NCI-H345 treated with DMSO at 0.1 percent for 48 hours (cell line): ENCODE results near the gene CDH4.

Experiments used
- DNase-seq: peaks from one replicate; lab custom pipeline; 2025; ENCODE audit not compliant: unreplicated experiment; lab: John Stamatoyannopoulos, UW

Gene CDH4

DNA sequence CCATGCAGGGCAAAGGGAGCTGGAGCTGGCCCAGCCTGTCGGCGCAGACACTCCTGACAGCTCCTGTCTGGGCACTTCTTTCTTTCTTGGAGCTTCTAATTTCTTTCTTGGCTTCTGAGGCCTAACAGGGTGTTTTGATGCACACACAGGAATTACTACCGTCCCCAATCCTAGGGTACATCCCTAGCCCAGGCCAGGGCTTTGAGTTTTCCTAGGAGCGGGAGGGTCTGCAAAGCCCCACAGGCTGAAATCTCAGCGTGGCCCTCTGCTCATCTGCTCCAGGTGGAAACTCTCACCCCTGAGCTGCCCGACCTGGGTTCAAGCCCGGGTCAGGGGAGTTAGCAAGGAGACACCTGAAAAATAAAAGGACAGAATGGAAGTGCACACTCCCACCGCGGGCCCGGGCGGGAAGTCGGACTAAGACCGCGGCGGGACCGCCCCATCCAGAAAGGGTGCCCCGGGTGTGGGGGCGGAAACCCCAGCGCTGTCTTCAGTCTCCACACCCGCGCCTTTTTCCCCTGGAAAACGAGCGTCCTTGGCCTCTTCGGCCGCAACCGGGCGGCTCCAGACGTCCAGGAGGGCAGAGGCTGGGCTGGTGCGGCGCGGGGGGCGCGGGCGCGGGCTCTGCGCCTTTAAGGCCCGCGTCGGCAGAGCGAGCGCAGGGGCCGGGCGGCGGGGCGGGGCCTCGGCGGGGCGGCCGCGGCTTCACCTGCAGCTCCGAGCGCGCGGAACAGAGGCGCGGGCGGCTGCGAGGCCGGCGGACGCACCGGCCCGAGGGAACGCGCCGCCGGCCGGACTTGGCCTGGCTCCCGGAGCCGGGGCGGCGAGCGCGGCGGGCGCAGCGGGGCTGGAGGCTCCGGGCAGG, at the start of gene CDH4:
Gene CDH4 (plus strand): TSS at position 733 of the 865 bp plus-strand sequence.
- DNase-seq: no peak

DNA sequence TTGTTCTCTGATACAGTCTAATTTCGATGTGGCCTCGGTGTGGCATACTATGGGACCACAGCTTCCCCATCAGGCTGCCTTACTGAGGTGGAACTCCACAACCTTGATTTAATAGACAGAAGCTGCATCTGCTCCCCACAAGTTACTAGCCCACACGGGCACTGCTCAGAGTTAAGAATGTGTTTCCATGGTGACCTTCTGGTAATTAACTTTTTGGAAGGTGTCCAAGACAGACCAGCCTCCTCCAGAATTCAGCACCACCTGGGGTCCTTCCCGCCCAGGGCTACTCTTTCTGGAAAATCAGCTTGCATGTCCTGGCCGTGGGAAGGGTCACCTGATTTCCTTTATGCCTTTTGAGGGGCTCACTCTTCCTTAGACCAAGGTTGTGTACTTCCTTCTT, 48.7 kb upstream of the CDH4 start:
- no peak for DNase-seq

DNA sequence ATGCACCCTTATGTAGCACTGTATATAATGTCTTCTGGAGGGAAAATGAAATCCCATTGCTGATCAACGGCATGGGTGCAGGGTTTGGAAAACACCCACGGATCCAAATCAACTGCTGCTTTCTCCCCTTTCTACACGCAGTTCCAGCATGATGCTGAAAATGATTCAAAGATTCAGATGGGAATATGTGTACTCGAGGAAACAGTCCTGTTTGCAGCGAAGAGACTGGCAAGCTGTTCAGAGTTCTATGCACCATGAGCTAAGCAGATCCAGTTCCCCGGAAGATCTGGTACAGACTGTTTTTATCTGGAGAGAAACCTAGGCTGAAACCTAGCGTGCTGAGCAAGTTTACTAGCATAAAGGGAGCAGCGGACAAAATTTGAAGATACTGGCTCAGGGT, 47.9 kb upstream of the CDH4 start:
- DNase-seq: no peak

DNA sequence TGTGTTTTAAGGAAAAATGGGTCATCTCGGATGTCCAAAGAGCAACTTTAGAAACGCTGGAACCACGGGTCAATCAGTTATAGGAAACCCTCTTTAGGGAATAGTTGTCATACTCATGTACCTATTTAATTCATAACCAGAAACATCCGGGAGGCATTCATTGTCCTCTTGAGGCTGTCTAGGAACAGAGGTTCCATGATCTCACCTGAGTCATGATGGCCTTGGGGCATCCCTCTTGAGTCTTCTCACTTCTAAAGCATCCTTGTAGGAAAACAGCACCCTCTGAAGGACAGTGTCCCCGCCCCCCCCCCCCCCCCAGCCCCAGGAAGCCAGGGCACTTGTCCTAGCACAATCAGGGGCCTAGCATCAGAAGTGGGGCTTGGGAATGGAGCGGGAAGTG, 46.3 kb upstream of the CDH4 start:
- no peak for DNase-seq

DNA sequence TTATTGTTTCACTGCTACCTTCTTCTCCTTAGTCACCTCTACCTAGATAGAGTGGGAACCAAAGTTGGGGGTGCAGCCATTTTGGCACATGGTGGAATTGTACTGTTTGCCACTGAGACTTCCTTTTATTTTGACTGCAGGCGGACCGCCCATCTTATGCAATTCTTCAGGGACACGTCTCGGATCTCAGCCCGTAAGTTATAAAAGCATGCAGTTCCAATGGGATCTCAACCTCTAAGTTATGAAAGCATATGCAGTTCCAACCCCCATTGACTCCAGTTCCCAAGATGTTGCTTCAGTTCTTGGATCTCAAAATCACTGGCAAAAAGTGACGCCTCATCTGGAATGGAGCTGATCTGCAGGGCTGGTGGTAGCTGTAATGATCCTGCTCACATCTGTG, 41.2 kb upstream of the CDH4 start:
- DNase-seq: no peak

DNA sequence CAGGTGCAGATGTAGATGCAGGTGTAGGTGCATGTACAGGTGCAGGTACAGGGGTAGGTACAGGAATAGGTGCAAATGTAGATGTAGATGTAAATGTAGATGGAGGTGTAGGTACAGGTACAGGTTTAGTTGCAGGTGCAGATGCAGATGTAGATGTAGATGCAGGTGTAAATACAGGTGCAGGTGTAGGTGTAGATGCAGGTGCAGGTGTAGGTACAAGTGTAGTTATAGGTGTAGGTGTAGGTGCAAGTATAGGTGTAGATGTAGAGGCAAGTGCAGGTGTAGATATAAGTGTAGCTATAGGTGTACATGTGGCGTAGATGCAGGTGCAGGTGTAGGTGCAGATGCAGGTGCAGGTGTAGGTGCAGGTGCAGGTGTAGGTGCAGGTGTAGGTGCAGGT, 34.2 kb upstream of the CDH4 start:
- DNase-seq: no peak

DNA sequence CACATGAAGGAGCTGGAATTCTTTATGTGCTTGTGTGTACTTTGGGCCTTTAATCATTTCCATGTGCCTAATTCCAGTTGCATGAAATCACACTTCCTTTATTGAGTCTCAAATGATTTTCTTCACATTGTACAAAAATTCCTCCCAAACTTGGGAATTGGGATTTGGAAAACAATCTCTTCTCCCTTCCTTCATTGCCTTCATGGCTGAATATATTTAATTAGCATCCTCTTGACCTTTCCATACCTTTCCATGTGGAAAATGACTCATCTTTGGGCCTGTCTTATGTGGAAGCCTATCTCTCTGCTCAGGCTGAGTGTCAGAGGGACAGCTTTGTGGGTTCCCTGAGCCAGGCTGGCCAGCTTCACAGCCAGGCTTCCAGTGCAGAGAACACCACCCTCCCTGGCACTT, 33.0 kb upstream of the CDH4 start:
- DNase-seq: no peak

DNA sequence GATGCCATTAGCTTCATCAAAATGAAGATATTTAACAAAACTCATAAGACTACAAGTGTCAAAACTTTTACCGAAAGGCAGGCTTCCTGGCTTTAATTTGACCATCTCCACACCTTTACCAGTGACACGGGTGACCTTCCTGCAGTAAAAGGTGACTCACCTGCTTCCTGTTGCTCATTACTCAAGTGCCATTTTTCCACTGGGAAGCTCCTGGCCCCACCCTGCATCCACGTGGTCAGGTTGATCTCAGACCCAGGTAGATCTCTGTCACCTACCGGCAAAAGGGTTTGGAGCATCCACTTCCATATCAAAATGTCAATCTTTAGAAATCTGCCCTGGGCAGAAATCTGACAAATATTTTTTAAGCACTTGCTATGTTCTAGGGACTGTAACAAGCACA, 31.9 kb upstream of the CDH4 start:
- DNase-seq: no peak

DNA sequence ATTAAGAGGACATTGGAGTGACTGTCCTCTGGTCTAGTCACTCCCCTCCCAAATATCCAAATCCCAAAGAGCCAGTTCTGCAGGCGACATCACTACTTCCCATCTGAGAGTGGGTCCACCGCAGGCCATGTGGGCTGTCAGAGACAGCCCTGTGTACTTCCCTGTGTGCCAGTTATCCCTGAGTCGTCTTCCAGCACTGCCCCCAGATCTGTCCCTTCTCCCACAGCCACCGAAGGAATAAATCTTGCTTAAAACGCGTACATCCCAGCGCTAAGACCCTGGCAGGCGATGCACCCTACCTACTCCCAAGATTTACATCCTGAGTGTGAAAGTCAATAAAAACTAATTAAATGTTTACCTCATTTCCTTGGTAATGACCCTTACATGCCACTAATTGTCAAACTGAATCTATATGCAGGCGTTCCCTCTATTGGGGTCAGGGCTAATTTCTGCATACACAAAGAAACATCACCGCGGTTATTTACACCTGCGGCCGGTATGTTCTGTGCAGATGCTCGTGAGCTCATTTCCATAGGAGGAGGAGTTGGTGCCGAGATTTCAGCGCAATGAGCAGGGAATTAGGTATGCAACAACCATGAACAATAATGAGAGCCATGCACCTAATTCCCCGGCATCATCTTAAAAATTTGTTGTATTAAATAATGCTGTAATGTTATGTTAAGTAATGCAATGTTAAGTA, 31.3 kb upstream of the CDH4 start:
- DNase-seq: no peak

DNA sequence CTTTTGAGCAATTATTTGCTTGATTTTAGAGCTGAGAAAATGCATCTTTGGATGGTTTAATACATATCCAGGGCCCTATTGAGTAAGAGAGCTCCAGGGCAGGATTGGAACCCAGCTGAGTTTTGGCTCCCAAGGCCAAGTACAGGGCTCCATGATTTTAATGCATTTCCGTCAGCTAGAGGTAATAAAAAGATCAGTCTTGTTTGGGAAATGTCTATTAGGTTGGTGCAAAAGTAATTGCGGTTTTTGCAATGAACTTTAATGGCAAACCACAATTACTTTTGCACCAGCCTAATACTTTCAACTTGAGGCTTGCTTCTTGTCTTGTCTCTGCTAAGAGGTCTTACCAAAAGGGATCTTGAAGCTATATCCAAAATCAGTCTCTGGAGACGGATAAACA, 29.4 kb upstream of the CDH4 start:
- DNase-seq: no peak

DNA sequence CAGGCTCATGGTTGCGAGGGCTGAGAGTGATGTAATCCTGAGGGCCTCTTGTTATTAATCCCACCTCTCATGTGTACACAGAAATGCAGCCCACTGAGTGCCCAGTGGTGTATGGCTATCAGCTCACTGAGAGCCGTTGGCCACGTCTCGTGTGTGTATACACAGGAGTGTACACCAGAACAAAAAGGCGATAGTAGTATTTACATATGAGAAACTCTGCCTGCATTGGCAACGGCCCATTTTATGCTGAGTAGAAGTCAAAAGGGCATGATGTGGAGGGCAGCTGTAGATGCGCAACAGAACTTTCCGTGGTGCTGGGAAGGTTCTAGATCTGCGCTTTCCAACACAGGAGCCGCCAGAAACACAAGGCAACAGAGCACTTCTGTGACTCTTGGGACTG, 28.9 kb upstream of the CDH4 start:
- DNase-seq: no peak

DNA sequence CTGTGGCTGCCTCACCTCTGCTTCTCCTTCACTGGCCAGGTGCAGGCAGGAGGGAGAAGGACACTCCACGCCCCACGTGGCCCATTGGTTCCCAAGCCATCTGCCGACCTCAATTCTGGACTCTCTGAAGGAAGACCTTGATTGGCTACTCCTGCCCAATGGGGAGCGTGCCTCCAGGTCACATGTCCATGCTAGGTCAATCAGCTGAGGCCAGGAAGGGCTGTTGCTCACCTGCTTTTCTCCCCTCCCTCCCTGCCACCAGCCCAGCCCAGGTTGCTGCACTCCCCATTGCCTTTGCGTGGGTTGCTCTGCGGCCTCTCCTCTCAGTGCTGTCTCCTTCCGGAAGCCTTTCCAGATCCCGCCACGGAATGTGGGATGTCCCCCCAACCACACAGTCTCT, 21.9 kb upstream of the CDH4 start:
- no peak for DNase-seq

DNA sequence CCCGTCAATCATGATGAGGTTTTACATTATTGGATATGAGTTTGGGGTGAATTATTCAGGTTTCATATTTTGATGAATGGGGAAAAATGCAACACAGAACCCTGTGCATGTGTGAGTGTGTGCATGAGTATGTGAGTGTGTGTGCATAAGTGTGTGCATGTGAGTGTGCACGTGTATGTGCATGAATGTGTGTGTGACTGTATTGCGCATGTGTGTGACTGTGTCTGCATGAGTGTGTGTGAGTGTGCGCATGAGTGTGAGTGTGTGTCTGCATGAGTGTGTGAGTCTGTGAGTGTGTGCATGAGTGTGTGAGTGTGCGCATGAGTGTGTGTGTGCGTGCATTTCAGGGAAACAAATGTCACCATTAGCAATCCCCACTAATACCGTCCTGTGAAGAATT, 18.5 kb upstream of the CDH4 start:
- no peak for DNase-seq

DNA sequence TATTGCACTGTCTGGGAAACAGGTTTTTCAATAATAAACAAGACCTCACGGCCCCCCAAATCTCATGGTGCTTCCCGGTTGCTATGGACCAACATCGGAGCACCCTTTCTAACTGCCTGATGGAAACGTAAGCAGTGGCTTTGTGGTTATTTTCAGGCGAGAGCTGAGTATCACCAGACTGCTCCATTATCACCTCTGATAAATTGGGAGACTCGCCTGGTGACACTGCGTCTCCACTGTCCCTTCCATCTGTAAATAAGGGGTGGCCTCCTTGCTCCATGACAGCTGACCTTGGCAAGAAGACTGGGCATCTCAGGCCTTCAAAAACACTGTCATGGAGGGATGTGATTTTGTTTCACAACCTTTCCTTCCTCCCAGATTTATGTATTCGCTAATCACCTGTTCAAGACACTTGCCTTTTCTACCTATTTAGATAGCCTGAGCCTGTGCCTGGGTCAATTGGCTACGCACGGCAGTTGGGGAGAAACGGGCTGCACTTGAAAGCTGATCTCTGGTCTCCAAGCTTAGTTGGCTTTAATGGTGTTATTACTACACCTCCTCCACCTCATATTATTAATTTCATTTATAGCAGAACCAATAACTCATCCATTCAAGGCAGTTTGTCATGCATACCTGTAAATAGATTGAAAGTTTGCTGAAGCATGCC, 17.7 kb upstream of the CDH4 start:
- DNase-seq: no peak

DNA sequence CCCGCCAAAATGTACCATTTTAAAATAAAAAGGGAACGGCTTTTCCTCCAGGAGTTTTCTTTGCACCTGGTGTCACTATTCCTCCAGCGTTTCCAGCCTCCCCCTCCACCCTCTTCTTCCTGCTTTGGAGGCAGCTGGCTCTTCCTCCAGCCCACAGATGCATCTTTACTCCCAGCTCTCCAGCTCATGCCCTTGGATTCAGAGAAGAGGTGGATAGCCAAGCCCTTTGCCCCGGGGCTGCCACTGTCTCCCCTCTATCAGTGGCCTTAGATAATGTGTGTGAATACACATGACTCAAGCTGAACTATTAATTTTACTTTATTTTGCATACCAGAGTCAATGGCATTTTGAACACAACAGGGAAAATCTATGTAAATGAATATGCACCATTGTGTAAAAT, 15.3 kb upstream of the CDH4 start:
- DNase-seq: no peak

DNA sequence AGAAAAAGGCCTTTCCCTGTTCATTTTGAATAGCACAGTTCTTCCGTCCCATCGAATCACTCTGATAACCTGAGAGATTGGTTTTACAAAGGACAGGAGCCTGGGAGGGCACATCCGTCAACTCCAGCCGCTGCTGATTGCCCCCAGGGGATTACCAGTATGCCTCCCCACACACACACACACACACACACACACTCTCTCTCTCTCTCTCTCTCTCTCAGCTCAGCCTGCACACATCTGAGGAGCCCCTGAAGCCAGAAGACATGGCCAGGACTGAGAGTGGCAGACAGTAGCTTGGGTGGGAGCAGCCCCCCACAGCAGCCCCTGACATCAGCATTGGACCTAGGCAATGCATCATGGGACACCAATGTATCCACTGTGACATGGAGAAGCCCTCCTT, 13.2 kb upstream of the CDH4 start:
- DNase-seq: no peak

DNA sequence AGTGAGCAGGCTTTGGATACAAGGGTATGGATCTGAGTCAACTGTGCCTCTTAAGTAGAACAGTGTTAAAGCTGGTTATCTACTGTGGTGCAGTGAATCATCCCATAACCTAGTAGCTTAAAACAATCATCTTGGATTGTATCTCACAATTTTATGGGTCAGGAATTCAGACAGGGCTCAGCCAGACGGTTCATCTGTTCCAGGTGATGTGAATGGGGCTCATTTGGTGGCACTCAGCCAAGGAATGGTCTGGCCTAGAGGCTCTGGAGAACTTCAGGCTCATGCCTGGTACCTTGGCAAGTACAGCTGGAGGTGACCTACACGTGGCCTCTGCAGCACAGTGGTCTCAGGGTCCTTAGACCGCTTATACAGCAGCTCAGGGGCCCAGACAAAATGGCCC, 11.2 kb upstream of the CDH4 start:
- no peak for DNase-seq

DNA sequence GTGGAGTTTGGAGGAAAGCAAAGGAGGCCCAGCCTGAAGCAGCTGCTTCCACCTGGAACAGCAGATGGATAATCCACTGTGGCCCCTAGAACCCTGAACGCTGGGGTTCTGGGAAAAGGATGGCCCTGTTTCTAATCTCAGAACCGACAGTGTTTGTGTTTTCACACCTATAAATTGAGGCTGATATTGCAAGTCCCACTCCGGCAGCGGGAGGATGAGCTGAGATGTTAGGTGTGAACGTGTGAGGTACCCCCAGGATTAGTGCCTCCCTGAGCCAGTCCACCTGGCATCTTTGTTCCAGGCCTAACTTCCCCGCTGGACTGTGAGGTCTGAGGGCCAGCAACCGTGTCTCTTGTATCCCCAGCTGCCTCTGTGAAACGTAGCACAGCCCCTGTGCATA, 7.8 kb upstream of the CDH4 start:
- no peak for DNase-seq

DNA sequence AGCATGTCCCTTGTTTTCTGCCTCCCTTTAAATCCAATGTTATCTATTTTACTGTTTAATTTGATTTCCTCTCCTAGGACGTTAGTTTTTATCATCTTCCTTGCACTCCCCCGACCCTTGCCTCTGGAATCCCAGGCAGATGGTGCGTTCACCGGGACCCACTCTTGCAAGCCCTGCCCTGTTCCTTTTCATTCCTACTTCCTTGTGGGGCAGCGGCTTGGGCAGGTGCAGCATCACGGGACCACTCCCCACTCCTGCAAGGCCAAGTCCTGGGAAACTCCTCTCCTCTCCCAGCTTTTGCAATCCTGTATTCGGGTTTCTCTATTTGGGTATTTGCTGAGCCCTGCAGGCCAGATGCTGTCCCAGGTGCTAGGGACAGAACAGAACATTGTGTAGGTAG, 5.8 kb upstream of the CDH4 start:
- DNase-seq: no peak

DNA sequence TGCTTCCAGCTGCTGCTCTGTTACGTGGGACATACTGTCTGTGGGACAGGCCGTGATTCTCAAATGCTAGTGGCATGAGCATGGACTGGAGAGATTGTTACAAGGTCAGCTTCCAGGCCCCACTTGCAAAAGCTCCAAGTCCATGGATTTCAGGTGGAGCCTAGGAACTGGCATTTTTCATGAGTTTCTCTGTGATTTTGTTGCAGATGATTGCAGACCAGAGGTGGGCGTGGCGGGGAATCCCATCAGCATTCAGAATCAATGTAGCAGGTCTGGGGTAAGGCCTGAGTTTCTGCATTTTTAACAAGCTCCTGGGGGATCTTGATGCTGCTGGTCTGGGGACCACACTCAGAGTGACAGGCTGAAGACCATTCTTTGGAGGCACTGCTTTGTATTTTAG, 2.4 kb upstream of the CDH4 start:
- no peak for DNase-seq

DNA sequence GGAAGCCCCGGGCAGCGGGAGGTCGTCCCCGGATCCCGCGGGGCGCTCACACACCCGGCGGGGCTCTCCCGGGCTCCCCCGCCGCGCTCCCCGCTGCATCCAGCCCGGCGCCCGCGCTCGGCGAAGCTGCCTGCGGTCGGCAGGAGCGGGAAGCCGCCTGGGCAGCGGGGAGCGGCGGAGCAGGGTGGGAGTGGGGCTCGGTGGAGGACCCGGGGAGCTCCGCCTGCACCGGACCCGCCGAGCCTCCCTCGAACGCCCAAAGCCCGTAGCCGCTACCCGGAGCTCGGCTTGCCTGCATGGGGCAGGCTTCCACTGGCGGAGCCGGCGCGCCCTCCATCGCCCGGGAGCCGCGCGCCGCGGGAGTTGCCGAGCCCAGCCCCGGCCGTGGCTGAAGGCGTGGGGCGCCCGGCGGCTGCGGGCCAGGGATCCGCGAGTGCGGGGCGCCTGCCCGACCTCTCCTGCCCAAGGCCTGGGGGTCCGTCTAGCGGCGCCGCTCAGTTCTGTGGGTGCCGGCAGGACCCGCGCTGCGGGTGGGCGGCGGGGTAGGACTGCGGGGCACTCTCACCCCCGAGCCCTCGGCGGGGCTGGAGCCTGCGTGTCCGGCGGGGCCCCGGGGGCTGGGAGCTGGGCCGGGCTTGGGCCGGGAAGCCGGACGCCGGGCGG, 671 bp downstream of the CDH4 start:
- no peak for DNase-seq

DNA sequence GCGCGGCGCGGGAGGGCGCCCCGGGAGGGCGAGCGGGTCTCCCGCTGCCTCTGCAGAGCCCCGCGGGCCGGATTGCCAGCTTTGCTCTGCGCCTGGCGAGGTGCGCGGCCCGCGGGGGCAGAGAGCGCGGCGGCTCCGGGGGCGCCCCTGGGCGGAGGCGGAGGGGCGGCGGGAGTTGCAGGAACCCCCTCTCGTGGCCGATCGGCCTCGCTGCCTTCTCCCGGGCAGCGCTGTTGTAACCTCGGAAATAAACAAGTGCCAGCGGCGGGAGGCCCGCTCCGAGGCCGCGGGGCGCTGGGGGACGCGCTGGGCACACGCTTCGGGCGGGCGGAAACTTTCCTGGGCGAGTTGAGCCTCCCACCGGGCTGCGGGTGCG, 1.2 kb downstream of the CDH4 start:
- DNase-seq: no peak
